GM19035 (cell line): ENCODE data around the gene AAK1.
A peak's percentile ranks its signal among the peaks of the same experiment; 100 is the strongest.

Experiments used
- ATAC-seq: cut with Tn5 transposase; IDR thresholded peaks from one replicate; pipeline ENCODE4 v1.9.1; 2021; ENCODE audit not compliant: unreplicated experiment

The AAK1 gene

DNA sequence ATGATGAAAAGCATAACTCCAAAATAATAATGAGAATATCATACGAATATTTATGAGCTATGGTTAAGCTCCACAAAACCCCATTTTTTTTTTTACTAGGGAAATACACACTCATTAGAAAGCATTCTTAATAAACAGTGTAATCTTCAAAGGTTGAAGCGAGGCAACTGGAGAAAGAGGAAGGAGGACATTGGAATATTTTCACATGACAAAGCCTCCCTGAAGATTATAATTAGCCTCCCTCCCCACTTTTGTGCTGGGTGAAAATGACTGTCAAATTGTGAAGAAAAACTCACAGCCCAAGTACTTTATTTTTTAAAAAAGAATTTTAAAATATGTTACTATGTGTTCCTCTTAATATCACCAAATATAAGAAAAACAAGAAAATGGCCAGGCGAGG is 142.2 kb downstream of the AAK1 start:
- no peak for ATAC-seq

DNA sequence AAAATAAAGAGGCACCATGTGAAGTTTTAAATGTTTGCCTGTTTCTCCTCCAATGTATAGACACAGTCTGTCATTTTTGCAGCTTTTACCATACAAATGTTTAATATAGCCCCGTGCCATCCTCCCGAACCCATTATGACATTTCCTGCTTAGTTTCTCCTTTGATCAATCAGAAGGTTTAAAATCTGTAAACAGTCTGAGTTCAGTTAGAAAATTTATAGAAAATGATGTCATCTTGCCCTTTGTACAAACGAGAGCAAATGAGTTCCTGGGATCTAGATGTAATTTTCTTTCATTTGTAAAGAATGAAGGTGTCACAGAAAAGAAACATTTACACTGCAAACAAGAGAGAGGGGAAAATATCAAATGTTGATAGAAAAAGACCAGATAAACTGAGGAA is 143.6 kb downstream of the AAK1 start:
- no peak for ATAC-seq

DNA sequence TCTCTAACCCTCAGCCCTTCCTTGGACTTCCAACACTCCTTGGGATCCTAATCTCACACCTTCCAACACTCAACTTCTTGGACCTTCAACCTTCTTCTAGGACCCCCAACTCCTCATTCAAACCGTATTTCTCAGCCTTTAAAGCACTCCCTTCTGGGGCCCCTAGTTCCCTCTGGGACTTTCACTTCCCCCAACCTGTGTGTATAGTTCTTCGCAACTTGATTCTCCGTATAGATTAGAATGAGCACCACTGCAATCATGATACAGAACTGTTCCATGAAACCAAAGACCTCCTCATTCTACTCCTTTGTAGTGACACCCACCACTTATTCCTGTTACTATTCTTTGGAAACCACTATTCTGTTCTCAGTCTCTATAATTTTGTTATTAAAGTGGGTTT is 144.3 kb downstream of the AAK1 start:
- ATAC-seq = peak; percentile 59

- no peak for ATAC-seq
Measured at GRCh38 chr2:69495861-69496260, 147.7 kb downstream of the AAK1 start.

DNA sequence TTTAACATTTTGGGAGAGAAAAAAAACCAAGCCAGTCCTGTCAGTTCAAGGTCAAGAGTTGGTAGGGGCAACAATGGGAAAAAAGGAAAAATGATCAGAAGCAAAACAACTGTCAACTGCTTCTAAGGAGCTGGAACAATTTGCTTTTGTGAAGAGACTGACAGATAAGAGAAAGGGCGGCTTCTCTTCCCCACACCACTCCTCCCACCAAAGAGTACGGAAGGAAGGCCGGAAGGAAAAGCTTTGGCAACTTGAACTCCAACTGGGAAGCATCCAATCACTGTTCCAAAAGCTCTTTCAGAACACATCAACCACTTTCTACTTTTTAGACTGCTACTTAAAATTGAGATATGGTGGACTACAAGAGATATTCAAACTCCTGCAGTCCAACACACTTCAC is 148.5 kb downstream of the AAK1 start:
- ATAC-seq = no peak

GRCh38 chr2:69494126-69494525 is 149.4 kb downstream of the AAK1 start:
- ATAC-seq = no peak

DNA sequence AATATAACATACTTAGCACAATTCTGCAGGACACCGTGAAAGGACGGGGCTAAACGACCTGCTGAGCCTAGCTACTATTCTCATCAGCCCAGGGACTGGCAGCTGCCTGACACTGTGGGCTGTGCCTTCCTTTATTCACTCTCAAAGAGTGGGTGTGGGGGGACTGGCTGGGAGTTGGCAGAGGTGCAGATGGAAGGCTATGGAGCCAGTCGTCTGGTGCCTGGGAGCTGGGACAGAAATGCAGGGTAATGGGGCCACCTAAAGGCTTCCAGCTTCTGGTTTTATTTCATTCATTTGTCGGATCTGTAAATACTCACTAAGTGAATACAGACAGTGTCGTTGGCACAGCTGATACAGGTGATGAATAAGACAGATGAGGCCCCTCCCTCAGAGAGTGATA is 150.3 kb downstream of the AAK1 start:
- ATAC-seq = no peak

DNA sequence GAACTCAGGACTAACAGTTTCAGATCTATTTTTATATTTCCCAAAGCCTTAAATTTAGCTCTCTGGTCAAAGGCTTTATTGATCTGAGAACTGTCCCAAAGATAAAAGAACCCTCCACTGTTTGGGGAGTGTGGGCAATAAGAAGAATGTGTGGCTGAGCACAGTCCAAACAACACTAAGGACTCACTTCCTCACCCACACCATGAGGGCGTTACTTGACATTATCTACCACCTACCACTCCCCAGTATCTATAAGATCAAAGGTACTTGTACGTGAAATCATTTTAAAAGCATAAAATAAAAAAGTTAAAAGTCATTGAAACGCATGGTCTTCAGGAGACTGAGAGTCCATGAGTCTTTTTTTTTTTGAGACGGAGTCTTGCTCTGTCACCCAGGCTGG is 151.7 kb downstream of the AAK1 start:
- no peak for ATAC-seq

DNA sequence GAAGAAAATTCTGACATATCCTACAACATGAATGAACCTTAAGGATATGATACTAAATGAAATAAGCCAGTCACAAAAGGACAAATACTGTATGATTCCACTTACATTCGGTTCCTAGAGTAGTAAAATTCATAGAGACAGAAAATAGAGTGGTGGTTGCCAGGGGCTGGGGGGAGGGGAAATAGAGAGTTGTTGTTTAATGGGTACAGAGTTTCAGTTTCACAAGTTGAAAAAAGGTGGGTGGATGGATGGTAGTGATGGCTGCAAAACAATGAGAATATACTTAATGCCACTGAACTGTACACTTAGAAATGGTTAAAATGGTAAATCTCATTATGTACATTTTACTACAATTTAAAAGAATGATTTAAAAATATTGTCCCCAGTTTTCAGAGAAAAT is 153.1 kb downstream of the AAK1 start:
- no peak for ATAC-seq

DNA sequence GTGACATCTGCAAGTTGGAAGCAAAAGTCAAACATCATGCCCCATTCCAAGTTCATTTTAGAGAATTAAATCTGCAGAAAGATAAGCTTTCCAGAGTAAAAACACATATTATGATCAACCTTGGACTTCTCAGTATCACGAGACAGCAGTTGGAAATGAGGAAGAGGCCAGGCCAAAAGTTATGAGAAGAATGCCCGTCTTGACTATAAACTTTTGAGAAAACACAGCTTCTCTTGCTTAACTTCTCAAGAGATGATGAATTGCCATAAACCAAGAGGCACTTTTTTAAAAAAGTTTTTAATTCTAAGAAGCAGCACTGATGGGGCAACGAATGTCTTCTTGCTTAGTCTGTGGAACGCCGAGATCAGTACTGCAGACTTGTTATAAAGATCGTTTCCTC is 153.7 kb downstream of the AAK1 start:
- no peak for ATAC-seq

DNA sequence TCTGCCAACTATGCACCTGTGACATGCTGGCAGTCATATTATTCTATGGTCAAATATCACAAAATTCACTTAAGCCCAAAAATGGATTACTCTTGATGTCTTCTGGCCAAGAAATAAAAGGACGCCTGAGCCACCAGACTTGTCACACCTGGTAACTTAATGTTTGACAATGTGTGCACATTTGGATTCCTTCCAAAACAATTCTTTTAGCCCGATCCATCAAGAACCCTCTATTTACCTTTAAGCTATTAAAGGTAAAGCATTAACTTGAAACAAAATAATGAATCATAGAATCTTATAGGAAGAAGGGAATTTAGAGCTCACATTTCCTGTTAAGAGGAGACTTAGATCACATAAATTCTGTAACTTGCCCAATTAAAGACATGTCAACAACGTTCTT is 159.8 kb downstream of the AAK1 start:
- no peak for ATAC-seq

GRCh38 chr2:69483024-69483423 is 160.5 kb downstream of the AAK1 start:
- no peak for ATAC-seq

GRCh38 chr2:69482471-69482870 is 161.1 kb downstream of the AAK1 start:
- ATAC-seq = no peak

GRCh38 chr2:69481421-69481820 is 162.1 kb downstream of the AAK1 start:
- no peak for ATAC-seq

- no peak for ATAC-seq
Measured at GRCh38 chr2:69477627-69478026, 165.9 kb downstream of the AAK1 start.

DNA sequence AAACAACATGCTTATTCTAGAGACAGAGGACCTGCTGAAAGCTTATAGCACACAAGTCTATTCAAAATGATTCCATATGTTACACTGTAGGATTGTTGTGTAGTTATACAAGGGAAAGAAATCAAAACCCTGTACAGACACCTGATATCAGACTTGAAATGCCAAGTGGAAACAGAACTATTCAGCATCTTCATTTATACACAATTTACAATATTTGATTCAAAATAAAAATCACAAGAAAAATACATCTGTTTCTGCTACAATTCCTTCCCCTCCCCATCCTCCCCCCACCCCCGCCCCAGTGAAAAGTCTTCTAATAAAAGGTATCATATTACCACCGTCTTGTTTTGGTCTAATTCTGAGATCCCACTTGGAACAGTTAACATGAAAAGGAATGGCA is 168.9 kb downstream of the AAK1 start:
- ATAC-seq = no peak

DNA sequence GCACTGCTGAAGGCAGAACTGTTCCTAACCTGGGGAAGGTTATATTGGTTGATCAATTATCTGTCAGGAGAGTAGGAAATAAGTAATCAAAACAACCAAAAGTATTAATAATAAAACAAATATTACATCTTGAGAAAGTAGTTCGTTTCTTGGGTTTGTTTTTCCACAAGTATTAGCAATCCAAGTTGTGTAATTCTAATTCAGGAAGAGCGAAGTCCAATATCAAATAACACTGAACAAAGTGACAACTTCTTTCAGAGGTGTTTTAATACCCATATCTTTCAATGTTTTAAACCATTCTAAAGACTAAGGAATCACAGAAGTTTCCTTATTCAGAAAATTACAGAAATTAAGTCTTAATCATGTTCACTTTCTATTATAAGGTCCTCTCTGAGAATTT is 171.7 kb downstream of the AAK1 start:
- ATAC-seq = no peak

DNA sequence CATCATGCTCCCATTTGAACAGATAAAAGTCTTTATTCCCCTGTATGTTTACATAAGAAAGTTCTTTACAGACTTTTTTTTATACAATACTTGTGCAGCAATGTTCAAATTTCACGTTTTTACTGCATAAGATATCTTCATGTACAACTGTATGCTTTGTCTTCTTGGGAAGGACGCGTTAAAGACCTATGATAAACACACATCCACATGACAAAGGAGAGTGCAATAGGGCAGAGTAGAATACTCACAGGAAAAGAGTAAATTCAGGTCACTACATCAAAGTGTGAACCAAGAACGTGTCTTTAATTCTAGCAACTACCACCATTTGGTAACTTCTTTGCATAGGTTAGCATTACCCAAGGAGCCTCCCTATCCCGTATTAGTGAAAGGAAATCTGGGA is 172.6 kb downstream of the AAK1 start:
- no peak for ATAC-seq

DNA sequence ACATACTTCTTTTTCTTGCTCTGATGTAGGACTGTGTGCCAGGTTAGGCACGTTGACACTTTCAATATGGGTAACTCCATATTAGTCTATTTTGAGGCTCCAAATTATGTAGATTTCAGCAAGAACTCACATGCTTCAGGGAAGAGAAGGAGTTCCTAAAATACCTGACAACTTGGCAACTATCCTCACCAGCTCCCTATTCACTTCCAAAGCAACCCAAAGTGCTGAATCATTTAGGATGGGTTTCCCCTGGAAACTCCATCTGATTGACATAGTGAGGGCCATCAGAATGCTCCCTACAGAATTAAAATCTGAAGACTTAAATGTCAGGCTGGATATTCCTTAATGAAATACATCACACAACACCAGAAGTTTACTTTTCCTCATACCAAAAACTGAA is 173.8 kb downstream of the AAK1 start:
- no peak for ATAC-seq

DNA sequence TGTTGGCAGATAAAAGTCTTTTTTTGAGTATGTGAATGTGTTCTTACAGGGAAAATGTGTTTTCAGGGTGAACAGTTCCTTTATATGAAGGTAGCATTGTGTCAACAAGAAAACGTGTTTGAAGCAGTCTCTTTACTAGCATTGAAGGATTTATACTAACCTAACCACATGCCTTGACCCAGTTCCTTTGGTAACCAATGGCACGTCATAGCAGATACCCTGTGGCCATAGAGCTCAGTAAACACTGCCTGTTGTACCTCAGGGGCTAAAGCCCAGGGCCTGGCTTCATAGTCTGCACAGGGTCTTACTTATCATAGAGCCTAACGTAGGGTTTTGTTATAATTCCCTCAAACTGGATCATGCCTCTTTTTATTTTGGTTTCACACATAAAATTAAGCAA is 174.2 kb downstream of the AAK1 start:
- ATAC-seq = no peak

DNA sequence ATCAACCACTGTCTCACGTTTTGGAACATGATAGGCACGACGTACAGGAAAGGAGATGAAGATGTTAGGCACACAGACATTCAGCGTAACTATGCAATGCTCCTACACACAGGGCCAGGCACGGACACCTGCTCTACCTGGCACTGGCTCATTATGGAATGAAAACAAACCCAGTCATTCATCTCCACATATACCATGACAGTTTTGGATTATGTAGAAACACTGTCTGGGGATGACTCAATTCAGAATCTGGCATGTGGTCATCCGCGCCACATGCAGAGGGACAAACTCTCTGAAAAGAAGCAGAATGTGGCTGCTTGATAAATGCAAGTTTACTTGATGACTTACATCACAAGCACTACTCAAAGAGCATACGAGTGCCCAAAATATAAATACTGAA is 176.8 kb downstream of the AAK1 start:
- no peak for ATAC-seq

DNA sequence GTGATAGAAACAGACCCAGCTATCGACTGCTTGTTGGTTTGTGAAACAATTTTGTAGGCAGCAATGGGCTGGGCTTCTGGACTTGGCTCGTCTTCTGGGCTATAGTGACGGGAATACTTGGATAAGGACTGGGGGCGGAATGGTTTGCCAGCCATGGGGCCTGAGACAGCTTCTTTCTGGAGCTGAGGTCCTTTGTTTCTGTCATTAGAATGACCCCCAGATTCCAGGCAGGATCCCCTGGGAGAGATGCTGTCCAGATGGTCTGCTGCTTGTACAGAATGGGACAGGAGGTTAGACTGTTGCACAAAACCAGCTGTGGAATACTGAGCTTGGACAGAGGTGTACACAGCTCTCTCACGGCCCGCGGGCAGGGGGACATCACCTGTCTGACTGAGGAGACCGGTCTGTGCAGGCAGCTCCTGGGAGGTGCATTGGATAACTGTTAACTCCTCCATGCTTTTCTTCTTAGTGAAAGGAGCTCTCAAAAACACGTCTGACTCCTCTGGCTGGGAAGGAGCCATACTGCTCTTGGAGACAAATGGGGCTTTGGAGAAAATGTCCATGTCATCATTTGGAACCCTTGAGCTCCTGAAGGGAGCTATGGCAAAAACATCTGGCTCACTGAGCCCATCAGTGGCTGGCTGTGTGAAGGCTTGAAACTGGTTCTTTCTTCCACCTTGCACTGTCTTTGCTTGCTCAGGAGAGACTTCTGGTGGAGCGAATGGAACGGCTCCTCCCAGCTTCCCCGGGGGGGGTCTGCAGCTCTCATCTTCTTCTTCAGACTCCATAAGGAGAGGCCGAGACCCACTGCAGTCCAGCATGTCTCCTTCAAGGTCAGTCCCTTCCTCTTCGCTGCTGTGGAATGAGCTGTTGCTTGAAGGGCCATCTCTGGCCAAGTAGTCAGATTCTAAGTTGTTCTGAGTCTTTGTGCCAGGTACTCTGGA is 177.8 kb downstream of the AAK1 start:
- no peak for ATAC-seq

DNA sequence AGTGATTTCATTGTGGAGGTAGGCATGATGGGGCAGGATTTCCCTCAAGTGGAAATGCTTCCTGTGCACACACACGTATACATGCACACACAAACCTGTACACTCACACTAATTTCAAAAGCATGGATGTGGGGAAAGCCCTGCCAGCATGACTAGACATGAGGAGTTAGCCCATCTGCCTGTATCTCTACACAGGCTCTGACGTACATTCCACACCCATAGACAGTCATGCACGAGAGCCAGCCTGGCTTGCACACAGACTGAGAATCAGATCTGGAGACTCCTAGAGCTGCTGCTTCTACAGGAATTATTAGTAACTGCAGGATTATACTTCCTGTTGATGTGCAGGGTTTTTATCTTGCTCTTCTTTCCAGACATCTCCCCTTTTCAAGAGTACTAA is 179.0 kb downstream of the AAK1 start:
- no peak for ATAC-seq
